Kidney tubule cell (primary cell): ENCODE data around the gene FRMPD4.

ENCODE experiments used
- DNase-seq: peaks from one replicate; pipeline ENCODE4 v3.0.0-alpha.2; 2018; ENCODE audit warnings: low spot score

The FRMPD4 gene

GRCh38 chrX:12210971-12211370, 72.7 kb downstream of the FRMPD4 start:
- DNase-seq, result peak; percentile 59

GRCh38 chrX:12223650-12224049, 85.4 kb downstream of the FRMPD4 start:
- no peak for DNase-seq

DNA sequence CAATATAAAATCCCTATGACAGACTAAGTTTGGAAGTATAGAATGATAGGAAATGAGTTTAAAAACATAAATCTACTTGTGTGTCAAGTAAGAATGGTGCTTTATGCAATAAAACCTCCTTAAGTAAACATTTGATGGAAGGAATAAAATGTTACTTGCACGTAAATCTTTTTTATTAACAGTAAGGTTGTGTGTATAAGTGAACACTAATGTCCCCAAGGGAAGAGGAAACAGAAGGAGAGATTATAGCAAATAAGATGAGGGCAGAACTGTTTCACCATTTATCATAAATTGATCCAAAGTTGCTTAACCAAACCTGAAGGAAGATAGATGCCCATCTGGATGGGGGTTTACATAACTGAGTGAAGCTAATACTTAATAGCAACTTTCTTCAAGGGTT, 86.8 kb downstream of the FRMPD4 start:
- DNase-seq, result no peak

DNA sequence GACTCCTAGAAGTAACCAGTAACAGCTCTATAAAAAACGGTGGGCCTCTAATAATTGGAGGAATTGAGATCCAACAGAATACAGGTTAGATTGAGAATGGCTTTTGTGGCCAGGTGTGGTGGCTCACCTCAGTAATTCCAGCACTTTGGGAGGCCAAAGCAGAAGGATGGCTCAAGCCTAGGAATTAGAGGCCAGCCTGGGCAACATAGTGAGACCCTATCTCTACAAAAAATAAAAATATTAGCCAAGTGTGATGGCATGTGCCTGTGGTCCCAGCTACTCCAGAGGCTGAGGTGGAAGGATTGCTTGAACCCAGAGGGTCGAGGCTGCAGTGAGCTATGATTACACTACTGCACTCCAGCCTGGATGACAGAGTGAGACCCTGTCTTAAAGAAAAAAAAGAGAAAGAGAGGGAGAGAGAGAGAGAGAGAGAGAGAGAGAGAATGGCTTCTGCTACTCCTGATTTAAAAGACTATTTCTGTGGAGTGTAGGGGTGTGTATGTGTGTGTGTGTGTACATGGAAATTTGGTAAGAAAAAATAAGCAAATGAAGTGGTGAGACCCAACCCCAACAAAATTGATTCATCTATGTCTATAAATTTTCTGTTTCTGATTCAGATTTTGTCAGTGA, 89.3 kb downstream of the FRMPD4 start:
- no peak for DNase-seq

GRCh38 chrX:12228862-12229261, 90.6 kb downstream of the FRMPD4 start:
- no peak for DNase-seq

GRCh38 chrX:12229986-12230385, 91.7 kb downstream of the FRMPD4 start:
- DNase-seq, result no peak

DNA sequence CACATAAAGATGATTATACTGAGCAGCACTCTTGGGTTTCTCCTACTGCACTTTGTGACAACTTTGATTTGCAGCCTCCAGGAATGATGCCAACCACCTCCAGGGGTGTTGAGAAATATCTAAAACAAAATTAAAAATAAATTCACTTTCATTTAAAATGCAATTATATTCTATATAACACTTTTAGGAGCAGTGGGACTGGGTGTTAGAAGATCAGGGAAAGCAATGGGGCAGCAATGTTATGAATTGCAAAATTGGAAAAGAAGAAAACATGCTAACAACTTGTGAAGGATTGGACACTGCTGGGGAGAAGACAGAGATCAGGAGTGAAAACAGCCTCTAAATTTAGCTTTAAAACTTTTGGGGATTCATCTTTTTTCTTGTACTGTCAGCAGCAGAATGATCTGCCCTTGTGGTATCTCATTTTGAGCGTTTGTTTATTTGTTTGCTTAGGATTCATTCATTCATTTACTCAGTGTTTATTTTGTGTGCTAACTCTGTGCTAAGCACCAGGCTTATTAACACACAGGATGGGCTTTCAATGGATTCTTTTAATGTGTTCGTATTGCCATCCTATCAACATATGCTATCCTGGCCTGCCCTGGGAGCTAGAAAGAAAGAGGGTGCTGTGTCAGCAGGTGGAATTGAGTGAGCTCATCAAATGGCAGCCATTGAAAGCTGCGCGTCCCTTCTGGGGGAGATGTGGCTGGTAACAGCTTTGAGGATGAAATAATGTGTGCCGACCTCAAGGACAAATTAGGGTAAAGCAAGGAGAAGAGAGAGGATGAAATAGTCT, 96.5 kb downstream of the FRMPD4 start:
- DNase-seq, result no peak

- no peak for DNase-seq
These were observed 97.9 kb downstream of the FRMPD4 start for GRCh38 chrX:12236156-12236555.

DNA sequence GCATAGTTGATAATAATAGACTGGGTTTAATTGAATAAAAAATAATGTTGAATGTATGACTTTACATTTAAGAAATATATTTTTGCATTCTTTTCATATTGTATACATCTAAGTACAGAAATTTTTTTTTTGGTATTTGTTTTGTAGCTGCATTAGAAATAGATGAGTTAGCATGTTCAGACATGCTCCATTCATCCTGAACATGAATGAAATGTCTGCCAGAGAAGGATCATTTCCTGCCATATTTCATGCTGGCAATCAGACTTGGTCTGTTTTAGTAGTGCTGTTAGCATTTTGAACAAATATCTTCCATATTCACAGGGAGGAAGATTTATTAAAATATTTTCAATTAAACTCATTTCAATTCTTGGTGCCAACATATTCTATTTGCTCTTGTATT, 98.9 kb downstream of the FRMPD4 start:
- DNase-seq, result no peak

- no peak for DNase-seq
These were observed 99.5 kb downstream of the FRMPD4 start for GRCh38 chrX:12237771-12238170.

DNA sequence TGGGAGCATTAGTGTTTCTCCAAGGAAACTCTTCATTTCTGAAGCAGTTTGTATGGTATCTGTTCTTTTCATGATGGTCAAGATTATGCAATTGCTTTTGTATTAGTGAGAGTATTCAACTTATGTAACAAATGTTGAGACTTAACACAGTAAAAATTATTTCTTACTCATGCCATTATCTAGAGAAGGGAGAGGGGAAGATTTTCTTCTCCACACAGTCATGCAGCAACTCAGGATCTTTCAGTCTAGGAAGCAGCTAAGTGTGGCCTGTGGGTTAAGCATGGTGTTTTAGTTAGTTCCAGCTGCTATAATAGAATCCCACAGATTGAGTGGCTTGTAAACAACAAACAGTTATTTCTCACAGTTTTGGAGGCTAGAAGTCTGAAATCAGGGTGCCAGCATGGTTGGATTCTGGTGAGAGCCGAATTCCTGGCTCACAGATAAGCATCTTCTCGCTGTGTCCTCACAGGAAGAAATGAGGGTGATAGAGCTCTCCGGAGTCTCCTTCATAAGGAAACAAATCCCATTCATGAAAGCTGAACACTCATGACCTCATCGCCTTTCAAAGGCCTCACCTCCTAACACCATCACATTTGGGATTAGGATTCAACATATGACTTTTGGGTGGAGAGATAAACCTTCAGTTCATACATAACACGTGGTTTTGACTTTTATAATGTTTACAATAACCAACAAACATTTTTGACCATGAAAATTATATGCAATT, 101.2 kb downstream of the FRMPD4 start:
- DNase-seq, result no peak

DNA sequence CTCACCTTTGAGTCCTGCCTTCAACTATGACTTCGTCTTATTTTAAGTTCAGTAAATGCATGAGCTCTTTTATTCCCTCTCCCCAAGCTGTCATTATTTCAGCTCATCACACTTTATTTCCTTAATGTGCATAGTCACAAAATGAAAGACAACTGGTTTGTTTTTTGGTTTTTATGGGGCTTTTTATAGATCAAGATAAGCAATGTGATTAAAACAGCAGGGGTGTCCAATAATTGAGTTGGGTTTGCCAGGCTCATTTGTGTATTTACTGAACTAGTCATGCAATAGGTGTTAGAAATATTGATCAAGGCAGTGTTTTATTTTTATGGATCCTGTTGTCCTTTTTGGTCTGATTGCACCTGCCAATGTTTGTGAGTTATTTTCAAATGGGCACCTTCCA, 102.2 kb downstream of the FRMPD4 start:
- DNase-seq, result no peak

DNA sequence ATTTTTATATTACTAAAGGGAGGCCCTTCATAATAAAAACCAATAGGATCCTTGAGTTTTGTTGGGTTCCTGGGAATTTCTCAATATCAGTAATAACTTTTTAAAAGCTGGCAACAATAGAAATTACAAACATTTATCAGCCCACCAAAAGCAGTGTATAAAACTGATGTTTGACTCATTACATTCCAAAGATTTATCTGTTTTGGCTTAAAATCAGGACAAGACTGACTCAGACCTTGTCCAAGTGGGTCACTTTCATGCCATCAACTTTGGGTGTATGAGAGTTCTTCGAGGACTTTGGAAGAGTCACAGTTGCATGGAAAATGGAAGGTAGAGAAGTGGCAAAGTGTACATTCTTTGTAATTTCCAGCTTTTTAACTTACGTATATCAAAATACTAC, 102.8 kb downstream of the FRMPD4 start:
- DNase-seq, result no peak

- no peak for DNase-seq
These were observed 107.7 kb downstream of the FRMPD4 start for GRCh38 chrX:12245650-12246645.

- peak; percentile 14 for DNase-seq
These were observed 111.7 kb downstream of the FRMPD4 start for GRCh38 chrX:12249997-12250396.

- peak; percentile 53 for DNase-seq
These were observed 124.9 kb downstream of the FRMPD4 start for GRCh38 chrX:12263211-12263610.

DNA sequence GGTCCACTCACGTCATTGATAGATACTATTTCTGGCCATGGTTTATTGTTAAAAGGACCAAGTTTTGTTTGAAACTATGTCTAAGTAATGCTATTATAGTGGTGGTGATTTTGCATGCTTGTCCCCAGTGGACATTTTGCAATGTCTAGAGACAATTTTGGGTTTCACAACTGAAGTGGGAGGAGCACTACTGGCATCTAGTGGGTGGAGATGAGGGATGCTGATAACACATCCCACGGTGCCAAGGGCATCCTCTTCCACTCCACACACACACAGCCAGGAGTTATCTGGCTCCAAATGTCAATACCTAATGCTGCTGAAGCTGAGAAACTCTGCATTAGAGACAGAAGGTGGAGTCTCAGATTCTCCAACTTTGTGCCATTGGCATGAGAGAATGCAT, 131.2 kb downstream of the FRMPD4 start:
- no peak for DNase-seq

GRCh38 chrX:12278151-12278550, 139.9 kb downstream of the FRMPD4 start:
- DNase-seq, result no peak

GRCh38 chrX:12282991-12283390, 144.7 kb downstream of the FRMPD4 start:
- no peak for DNase-seq

GRCh38 chrX:12292996-12293765, 154.9 kb downstream of the FRMPD4 start:
- DNase-seq, result no peak

GRCh38 chrX:12297353-12297752, 159.1 kb downstream of the FRMPD4 start:
- no peak for DNase-seq
